ENCODE results near the gene MAPK6.
"Not testable (repeated sequence)": the region's sequence is repeated elsewhere in the genome, so short reads cannot be mapped to it uniquely, and the experiment has no call there.

The MAPK6 gene

DNA sequence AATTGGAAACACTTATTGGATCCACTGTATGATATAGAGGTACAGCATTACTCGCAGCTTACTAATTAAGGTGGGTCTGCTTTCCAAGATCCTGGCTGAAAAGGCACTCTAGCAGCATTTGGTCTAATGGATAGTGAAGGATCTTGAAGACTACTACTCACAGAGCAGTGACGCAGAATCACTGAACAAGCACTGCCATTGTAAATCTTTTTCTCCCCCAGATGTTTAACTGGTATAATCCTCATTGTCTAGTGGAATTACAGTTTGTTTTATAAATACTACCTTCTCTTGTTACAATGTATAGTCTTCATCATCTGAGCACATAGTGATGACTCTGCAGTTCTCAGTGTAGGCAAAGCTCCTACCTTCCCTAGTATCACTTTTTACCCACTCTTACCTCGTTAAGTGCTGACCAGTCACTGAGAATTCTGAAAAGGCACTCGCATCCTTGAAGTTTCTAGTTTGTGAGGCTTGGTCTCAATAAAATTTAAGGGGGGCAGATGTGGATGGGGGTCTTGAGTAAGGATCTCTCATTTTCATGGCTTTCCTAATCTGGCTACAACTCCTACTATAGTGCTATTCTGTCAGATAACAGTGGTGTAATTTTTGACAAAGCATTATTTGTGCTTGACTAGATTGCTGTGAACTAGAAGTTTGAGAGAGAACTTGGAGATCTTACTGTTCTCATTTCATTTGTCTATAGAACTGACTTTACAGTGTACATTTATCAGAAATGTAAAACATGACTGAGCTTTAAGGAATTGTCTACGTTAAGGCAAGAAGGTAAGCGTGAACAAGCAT, 23.2 kb downstream of the MAPK6 start:
- no peak for DNase-seq (ENCODE audit: low read depth in 2 of 3, low spot score in 2 of 3)

GRCh38 chr15:52045795-52046298, 26.8 kb downstream of the MAPK6 start:
- DNase-seq (ENCODE audit: low read depth in 2 of 3, low spot score in 2 of 3): not testable (repeated sequence)

DNA sequence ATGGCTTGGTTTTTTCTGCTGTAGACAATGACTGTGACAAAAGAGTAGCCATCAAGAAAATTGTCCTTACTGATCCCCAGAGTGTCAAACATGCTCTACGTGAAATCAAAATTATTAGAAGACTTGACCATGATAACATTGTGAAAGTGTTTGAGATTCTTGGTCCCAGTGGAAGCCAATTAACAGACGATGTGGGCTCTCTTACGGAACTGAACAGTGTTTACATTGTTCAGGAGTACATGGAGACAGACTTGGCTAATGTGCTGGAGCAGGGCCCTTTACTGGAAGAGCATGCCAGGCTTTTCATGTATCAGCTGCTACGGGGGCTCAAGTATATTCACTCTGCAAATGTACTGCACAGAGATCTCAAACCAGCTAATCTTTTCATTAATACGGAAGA, 27.5 kb downstream of the MAPK6 start:
- DNase-seq (ENCODE audit: low read depth in 2 of 3, low spot score in 2 of 3): not testable (repeated sequence)

GRCh38 chr15:52050416-52050815, 31.4 kb downstream of the MAPK6 start:
- no peak for DNase-seq (ENCODE audit: low read depth in 2 of 3, low spot score in 2 of 3)

GRCh38 chr15:52052066-52052935, 33.3 kb downstream of the MAPK6 start:
- no peak for DNase-seq (ENCODE audit: low read depth in 2 of 3, low spot score in 2 of 3)

- DNase-seq (ENCODE audit: low read depth in 2 of 3, low spot score in 2 of 3): no peak
These were observed 35.4 kb downstream of the MAPK6 start for GRCh38 chr15:52054381-52054780.

DNA sequence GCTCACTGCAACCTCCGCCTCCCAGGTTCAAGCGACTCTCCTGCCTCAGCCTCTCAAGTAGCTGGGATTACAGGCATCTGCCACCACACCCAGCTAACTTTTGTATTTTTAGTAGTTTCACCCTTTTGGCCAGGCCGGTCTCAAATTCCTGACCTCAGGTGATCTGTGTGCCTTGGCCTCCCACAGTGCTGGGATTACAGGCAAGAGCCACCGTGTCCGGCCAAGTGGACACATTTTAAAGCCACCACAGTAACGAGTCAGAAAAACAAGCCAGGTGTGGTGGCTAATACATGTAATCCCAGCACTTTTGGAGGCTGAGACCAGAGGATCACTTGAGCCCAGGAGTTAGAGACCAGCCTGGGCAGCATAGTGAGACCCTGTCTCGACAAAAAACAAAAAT, 35.8 kb downstream of the MAPK6 start:
- not testable (repeated sequence) for DNase-seq (ENCODE audit: low read depth in 2 of 3, low spot score in 2 of 3)

GRCh38 chr15:52056001-52056400, 37.0 kb downstream of the MAPK6 start:
- no peak for DNase-seq (ENCODE audit: low read depth in 2 of 3, low spot score in 2 of 3)

- no peak for DNase-seq (ENCODE audit: low read depth in 2 of 3, low spot score in 2 of 3)
These were observed 37.5 kb downstream of the MAPK6 start for GRCh38 chr15:52056496-52056895.

DNA sequence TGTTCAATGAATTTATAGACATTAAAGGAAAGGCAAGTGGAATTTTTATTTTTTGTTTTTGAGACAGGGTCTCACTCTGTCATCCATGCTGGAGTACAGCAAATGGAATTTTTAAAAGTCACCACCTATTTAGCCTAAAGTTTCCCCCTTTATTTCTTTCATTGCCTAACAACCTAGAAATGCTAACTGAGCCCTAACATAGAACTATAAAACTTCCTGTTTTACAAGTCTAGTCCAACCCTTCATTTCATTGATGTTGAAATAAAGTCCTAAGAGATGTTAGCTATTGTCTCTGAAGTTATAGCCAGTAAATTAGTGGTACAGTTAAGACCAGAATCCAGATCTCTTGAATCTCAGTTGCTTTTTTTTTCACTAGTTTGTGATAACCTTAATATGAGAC, 39.0 kb downstream of the MAPK6 start:
- DNase-seq (ENCODE audit: low read depth in 2 of 3, low spot score in 2 of 3): no peak

GRCh38 chr15:52060501-52060900, 41.5 kb downstream of the MAPK6 start:
- DNase-seq (ENCODE audit: low read depth in 2 of 3, low spot score in 2 of 3): no peak

DNA sequence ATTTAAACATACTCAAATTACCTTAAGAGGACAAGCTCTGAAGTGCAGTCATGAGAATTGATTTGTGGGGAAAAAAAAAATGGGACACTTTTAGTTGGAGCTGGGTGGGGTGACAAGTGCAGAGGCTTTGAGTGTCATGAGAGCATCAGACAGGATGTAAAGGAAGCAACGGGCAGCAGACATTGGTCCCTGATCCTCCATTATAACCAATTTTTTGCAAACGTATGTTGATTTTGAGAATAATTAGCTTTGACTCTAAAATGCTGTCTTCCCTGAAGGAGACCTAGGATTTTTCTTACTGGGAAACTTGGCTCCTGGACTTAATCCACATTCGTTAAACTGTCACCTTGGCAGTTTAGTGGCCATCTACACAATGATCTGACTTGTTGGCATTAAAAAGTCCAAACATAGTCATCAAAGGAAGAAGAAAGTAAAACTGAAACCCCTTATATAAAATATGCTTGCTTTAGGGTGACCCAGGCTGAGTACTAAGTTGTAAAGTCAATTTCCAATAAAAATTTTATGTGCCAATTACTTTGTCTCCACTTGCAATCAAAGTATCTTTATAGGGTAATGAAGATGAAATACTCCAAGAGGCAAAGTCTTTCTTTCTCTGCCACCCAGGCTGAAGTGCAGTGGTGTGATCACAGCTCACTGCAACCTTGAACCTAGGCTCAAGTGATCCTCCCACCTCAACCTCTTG, 48.0 kb downstream of the MAPK6 start:
- DNase-seq (ENCODE audit: low read depth in 2 of 3, low spot score in 2 of 3): no peak

DNA sequence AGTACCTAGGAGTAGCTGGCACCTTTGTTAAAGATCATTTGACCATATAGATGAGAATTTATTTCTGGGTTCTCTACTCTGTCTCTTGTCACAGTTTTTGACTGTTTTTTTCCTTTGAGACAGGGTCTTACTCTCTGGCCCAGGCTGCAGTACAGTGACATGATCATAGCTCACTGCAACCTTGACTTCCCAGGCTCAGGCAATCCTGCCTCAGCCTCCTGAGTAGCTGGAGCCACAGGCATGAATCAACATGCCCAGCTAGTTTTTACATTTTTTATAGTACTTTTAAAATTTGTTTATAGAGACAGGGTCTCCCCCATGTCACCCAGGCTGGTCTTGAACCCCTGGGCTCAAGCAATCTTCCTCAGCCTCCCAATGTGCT, 48.5 kb downstream of the MAPK6 start:
- DNase-seq (ENCODE audit: low read depth in 2 of 3, low spot score in 2 of 3): no peak

GRCh38 chr15:52068004-52068615, 49.1 kb downstream of the MAPK6 start:
- no peak for DNase-seq (ENCODE audit: low read depth in 2 of 3, low spot score in 2 of 3)

DNA sequence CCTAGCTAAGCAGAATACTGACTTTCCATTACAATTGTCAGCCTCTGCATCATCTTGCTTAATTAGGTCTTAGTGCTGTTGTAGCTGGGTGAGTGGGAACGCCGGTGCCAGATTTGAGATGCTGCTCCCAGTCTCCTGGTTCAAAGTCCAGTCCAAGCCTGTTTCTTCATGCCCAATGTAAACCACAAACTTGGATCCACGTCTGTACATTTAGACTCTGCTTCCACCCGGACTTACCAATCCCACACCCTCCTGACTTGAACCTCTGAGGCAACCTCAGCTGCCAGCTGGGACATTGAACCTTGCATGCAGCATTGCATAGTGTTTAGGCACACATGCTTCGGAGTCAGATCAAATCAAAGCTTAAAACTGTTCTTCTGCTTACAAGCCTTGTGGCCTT, 50.5 kb downstream of the MAPK6 start:
- no peak for DNase-seq (ENCODE audit: low read depth in 2 of 3, low spot score in 2 of 3)

- no peak for DNase-seq (ENCODE audit: low read depth in 2 of 3, low spot score in 2 of 3)
These were observed 52.6 kb downstream of the MAPK6 start for GRCh38 chr15:52071570-52071969.

DNA sequence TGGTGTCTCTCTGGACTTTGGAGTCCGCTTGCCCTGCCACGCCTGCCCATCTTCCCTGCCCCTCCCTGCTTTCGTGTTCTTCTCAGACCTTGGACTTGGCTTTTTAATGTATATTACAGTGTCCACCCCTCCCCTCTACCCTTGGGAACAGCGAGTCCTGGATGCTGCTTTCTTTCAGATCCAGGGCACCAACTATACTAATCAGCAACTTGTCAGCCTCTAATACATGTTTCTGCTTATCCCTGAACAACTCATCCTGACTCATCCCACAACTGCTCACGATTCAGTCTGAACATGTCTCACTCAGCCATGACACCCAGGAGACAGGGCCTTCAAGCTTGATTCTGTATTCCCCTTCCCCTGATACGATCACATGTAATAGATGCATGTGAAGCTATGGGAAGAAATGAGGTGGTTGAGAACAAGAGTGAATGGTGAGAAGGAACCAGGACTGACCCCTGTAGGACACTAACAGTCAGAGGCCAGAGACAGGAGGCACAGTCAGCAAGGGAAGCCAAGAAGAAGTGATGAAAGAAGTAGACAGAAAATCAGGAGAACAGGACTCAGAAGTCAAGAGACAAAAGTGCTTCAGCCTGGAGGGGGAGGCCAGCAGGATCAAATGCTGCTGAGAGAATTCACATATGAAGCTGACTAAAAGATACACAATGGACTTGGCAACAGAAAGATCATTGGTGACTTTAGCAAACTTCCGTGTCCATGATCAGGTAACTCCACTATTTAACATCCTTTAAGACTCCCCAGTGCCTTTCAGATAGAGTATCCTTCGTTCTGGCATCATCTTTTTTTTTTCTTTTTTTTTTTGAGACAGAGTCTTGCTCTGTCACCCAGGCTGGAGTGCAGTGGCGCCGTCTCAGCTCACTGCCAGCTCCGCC, 58.1 kb downstream of the MAPK6 start:
- no peak for DNase-seq (ENCODE audit: low read depth in 2 of 3, low spot score in 2 of 3)

- no peak for DNase-seq (ENCODE audit: low read depth in 2 of 3, low spot score in 2 of 3)
These were observed 59.3 kb downstream of the MAPK6 start for GRCh38 chr15:52078197-52078875.

DNA sequence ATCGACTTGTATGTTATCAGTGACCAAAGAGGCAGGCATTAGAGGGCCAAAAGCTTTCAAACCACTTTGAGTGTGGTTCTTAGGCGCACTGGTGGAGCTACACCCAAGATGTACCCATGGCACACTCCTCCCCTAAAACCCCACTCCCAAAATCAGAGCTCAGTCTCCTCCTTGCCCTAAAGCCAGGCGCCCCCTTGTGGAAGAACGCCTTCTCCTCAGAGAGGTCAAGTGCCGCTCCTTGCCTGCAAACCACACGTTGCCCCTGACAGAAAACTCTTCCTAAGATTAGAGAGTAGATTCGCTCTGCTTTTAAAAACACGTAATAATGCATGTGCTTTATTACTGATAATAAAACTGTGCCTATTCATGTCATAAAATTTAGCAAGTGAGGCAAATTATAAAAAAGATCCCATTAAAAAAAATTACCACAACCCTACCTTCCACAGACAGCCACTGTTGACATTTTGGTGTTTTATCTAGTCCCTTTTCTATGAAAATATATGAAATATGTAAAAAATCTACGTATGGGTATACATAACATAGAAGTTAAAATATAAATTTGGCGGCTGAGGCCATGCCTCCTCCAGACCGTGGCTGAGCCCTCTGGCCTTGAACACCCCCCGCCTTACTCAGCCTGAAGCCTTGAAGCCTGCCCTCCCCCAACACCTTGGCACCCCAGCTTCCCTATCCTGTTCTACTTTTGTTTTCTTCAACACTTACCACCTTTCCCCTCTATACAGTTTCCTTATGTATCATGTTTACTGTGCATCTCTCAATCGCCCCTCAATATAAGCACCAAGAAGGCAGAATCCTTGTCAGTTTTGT, 60.1 kb downstream of the MAPK6 start:
- DNase-seq (ENCODE audit: low read depth in 2 of 3, low spot score in 2 of 3): peak; percentile 26 to 83 (median 75)
